Measurements from ENCODE around the gene GARIN5B.

GARIN5B gene

DNA sequence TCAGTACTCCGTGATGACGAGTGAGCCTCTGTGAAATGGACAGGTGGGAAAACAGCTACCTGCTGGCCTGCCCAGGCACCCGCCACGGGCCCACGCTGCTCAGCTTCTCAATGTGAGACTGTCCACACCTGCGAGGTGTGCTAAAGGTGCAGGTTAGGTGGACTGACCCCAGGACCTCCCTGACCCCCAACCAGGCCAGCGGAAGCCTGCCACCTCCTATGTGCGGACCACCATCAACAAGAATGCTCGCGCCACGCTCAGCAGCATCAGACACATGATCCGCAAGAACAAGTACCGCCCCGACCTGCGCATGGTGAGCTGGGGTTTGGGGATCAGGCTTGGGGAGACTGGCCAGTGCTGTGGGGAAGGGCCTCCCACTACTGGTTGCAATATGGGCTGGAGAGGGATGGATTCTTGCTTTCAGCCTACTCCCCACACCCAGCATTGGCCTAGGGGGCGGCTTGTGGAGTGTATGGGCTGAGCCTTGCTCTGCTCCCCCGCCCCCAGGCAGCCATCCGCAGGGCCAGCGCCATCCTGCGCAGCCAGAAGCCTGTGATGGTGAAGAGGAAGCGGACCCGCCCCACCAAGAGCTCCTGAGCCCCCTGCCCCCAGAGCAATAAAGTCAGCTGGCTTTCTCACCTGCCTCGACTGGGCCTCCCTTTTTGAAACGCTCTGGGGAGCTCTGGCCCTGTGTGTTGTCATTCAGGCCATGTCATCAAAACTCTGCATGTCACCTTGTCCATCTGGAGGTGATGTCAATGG, 24.9 kb upstream of the GARIN5B start:
- DNase-seq: no peak

DNA sequence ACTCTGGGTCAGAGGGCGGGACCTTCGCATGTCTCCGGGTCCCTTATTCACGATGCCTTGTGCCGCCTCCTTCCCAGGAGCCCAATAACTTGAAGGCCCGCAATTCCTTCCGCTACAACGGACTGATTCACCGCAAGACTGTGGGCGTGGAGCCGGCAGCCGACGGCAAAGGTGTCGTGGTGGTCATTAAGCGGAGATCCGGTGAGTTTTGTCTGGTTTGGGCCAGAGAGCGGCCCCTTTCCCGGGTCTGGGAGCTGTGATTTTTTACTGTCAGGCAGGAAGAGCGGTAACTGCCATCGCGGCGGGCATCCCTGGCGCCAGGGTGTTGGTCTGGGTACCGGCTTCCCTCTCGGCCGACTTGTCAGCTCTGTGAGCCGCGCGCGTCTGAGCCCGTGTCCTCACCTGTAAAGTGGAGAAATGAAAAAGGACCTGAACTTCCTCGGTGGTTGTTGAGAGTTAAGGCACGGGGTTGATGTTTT, 23.5 kb upstream of the GARIN5B start:
- DNase-seq: no peak

DNA sequence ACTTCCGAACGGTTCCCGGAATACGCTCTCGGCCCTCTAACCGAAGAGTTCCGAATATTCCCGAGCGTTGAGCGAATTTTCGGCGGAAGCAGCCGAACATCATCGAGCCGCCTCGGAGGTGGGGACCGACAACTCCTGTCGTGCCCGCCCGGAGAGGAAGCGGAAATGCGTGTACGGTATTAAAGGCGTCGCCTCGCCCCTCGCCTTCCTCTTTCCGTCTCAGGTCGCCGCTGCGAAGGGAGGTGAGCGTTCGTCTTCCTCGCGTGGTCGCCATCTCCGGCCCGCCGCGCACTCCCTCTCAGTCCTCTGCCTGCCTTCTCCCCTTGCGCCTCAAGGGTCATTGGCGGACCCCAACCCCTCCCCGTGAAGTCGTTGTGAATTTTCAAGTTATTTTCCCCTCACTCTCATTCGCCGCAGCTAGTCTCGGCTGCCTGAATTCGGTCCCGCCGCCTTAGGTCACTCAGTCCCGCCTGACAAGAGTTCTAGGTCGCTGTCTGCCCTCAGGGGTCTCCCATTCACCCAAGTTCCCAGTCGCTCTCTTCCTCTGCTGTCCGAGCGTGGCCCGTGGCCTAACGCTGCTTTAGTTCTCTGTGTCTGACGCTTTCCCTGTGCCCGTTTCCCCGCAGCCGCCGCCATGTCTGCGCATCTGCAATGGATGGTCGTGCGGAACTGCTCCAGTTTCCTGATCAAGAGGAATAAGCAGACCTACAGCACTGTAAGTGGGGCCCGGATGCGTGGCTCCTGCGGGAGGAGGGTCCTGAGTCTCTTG, 22.8 kb upstream of the GARIN5B start, which contains the start of gene RPL28:
TSS of gene RPL28 (plus strand) at position 209 of the 769 bp plus-strand sequence. CDS start at position 635, 426 bp downstream.
- peak; percentile 99 for DNase-seq

DNA sequence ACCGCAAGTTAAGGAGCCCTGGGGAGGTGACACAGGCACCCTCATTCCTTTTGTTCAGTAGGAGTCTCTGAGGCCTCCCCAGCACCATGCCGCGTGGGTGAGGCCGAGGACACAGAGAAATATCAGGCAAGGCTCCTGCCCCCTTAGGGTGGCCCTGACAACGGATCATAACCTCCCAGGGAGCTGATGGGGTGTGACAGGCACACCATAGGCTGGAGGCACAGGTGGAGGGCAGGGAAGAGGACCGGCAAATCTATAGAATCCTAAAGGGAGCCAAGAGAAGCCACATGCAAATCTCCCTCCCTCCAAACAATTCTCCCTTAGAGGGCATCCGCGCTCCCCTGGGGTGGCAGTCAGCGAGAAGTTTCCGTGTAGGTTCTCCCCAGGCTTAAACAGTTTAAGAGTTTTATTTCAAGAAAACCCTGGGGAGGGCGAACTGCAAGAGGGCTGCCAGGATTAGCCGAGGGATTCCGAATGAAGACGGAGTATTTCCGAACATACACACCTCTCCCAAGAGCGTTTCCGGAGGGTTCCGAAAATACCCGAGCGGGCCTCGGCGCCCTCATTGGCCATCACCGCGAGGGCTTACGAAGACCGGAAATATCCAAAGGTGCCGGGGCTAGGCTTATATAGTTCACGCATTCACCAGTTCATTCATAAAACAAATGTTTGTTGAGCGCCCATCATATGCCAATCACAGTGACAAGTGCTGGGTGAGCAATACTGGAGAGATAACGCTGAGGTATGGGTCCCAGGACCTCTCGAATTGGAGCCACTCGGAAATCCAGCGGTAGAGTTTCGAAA, 22.1 kb upstream of the GARIN5B start:
- peak; percentile 99 for DNase-seq

DNA sequence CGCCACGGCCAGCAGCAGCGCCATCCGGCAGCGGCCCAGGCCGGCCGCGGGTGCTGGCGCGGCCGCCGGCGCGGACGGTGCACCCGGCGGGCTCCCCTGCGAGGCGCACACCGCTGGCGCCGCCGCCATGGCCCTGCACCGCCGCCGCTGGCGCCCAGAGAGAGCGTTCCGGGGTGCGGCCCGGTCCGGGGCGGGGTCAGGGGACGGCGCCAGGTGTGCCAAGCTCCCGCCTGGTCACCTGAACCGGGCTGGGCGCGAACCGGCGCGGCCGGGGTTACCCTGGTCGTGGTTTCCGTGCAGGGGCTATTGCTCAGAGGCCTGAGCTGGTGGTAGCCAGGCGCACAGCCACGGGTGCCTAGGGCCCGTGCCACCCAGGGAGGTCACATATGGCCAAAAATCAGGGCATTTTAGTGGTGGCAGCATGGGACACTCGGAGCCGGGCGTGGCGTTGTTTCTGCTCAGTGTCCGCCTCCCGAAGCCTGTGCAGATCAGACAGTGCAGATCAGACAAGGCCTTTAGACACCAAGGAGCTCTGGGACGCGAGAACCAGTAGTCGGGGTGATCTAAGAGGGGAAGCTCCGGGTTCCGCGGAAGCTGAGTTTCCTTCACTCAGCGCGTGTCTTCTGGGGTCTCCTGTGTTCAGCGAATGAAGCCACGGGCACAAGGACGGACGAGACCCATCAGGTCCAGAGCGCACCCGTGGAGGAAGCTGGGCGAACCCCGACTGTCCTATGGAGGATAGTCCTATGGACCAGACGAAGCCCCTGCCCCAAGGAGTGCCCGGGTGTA, 21.3 kb upstream of the GARIN5B start, which contains the start of gene TMEM238:
TSS of gene TMEM238 (minus strand) at position 162 of the 789 bp plus-strand sequence. CDS start at position 129, 33 bp downstream.
- DNase-seq: peak; percentile 42

DNA sequence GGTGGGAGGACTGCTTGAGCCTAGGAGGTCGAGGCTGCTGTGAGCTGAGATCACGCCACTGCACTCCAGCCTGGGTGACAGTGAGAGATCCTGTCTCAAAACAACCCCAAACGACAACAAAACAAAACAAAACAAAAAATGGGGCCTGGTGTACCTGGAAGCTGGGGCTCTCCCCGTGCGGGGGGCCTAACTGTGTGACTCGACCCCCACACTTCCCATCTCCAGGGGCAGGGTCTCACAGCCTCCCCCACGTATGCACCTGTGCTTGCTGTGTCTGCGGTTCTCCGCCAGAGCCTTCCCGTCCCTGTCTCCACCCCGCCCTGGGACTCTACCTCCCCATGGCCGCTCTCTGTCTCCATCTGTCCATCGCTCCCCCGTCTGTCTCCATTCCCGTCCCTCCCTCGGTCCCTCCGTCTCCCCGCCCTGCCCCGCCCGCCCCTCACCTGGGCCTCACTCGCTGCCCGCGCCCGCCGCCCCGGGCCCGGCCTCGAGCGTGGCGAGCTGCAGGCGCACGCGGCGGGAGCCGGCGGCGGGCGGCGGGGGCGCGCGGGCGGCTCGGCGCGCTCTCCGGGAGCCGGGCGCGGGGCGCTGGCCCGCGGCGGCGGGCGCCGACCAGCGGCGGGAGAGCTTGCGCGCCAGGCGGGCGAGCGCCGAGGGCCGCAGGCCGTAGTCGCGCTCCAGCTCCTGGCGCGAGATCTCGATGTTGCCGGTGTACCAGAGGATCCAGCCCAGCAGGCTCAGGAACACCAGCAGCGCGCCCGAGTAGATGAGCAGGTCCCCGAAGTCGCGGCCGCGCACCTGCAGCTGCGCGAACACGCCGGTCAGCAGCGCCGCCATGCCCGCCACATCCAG, 20.4 kb upstream of the GARIN5B start:
- peak; percentile 38 for DNase-seq

DNA sequence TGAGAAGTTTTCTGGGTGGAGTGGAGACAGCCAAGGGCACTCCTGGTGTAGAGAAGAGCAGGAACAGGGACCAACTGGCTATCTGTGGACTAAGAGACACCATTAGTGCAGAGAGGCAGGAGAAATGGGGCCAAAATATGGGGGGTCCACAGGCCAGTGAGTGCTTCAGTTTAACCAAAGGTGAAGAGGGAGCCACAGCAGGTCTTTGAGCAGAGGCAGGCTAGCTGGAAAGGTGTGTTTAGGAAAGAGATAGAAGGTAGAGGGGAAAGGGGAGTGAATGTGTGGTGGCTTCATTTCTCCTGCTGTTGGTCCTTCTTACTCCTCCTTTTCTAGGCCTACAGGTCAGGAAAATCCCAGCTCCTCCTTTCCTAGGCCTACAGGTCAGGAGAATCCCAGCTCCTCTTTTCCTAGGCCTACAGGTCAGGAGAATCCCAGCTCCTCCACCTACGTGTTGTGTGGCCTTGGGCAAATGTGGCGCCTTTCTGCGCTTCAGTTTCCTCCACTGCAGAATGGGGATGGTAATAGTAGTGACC, 19.5 kb upstream of the GARIN5B start:
- DNase-seq: no peak

DNA sequence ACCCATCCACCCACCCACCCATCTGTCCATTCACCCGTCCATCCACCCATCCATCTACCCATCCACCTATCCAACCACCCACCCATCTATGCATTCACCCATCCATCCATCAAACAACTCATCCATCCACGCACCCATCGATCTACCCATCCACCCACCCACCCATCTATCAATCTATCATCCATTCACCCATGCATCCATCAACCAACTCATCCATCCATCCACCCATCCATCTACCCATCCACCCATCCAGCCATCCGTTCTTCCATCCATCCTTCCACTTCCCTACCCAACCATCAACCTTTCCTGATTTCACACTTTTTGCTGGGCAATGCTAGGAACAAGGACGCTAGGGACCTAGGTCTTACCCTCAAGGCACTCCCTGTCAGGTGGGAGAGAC, 19.0 kb upstream of the GARIN5B start:
- DNase-seq: no peak

DNA sequence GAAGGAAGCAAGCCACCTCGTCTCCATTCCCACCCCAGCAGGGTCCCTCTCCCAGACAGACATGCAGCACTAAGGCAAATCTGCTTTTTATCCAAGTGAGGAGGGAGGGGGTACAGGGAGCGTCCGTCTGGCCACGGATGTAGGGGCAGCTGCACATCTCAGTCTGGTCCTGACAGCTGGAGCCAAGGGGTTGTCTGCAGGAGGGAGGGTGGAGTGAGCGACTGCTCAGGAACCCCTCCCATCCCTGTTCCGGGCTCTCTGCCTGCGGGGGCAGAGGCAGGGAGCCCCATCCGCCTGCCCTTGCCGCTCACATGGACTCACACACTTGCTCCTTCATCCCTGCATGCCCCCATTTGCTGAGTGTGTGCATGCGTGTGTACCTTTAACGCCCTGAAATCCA, 16.1 kb upstream of the GARIN5B start:
- no peak for DNase-seq

DNA sequence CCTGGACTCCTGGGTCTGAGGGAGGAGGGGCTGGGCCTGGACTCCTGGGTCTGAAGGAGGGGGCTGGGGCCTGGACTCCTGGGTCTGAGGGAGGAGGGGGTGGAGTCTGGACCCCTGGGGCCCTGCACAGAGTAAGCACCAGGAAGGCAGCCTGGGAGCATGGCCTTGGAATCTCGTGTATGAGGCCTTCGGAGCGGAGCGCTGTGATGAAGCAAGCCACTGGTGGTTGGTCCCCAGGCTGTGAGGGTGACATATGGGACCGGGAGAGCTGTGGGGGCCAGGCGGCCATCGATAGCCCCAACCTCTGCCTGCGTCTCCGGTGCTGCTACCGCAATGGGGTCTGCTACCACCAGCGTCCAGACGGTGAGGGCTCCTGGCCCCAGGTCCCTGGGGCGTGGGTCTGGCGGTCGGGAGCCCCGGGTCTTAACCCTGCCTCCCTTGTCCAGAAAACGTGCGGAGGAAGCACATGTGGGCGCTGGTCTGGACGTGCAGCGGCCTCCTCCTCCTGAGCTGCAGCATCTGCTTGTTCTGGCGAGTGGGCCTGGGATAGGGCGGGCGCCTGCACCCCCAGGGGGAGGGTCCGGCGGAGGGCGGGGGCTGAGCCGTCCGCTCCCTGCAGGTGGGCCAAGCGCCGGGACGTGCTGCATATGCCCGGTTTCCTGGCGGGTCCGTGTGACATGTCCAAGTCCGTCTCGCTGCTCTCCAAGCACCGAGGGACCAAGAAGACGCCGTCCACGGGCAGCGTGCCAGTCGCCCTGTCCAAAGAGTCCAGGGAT, 14.5 kb upstream of the GARIN5B start:
- DNase-seq: no peak

DNA sequence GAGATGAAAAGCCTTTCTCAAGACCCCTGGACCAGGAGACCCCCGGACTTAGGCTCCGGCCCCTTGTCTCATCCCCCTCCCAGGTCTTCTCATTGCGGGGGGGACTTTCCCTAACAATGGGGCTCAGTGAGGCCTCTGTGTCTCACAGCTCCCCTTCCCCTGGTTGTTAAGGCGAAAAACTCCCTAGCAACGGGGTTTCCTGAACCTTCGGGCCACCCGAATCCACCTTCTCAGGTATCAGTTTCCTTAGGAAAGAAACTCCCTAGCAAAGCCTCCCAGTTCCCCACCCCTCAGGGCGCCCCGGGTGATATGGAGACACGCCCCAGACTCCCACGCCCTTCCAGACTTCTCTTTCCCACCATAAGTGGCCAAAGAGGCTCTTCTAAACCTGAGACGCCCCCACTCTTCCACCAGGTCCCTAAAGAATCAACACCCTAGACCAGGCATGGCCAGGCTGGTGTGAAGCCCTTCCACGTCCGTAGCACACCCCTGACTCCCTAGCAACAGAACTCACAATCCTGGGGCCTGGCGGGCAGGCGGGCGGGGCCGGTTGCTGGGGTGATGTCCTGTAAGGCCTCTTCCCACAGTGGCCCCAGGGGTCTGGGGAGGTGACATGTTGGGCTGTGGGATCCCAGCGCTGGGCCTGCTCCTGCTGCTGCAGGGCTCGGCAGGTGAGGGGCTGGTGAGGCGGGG, 13.3 kb upstream of the GARIN5B start, which contains the start of gene TMEM190:
TSS of gene TMEM190 (plus strand) at position 586 of the 693 bp plus-strand sequence. CDS start at position 614, 28 bp downstream.
- no peak for DNase-seq

DNA sequence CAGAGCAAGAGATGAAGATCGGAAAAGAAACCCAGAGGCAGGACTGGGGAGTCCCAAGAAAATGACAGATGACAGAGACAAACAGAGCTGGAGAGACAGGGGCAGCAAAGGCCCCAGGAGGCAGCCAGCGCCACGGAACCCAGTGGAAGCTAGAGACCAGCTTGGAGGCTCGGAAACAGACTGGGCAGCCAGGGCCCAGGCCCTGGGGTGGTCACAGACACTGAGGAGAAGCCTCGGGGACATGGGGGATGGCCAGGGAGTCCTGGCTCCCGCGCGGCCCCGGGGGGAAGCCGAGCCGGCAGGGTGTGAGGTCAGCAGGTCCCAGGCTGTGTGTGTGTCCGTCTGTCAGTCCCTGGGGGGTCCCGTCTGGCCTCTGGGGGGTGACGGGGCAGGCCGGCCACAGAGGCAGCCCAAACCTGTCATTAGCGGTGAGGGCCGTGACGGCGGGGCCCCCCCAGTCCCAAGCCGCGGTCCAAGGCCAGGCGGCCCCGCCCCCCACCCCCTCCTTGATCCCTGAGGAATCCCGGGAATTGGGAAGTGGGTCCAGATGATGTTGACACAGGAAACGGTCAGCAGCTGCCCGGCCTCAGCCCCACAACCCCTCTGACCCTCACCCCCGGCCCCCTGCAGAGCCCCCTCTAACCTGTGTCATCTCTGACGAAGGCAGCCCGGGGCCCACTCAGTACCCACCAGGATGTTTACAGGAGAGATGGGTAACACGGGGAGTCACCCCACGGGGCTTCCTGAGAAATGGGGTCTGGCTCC, 11.1 kb upstream of the GARIN5B start:
- no peak for DNase-seq

DNA sequence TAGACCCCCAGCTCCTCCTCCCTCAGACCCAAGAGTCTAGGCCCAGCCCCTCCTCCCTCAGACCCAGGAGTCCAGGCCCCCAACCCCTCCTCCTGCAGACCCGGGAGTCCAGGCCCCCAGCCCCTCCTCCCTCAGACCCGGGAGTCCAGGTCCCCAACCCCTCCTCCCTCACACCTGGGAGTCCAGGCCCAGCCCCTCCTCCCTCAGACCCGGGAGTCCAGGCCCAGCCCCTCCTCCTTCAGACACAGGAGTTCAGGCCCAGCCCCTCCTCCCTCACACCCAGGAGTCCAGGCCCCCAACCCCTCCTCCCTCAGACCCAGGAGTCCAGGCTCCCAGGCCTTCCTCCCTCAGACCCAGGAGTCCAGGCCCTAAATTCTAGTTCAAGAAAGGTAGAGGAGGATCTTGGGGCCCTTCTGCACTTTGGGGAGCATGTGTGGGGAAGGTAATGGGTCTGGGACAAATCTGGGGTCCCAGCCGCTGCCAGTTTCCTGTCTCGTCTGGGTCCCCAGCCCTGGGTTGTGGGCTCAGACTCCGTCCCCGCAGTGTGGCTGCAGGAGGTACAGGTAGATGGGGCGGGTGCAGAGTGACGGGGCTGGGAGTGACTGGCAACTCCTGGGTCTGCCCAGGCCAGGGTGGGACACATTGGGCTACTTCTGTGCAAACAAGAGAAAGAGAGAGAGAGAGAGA, 10.4 kb upstream of the GARIN5B start:
- no peak for DNase-seq

DNA sequence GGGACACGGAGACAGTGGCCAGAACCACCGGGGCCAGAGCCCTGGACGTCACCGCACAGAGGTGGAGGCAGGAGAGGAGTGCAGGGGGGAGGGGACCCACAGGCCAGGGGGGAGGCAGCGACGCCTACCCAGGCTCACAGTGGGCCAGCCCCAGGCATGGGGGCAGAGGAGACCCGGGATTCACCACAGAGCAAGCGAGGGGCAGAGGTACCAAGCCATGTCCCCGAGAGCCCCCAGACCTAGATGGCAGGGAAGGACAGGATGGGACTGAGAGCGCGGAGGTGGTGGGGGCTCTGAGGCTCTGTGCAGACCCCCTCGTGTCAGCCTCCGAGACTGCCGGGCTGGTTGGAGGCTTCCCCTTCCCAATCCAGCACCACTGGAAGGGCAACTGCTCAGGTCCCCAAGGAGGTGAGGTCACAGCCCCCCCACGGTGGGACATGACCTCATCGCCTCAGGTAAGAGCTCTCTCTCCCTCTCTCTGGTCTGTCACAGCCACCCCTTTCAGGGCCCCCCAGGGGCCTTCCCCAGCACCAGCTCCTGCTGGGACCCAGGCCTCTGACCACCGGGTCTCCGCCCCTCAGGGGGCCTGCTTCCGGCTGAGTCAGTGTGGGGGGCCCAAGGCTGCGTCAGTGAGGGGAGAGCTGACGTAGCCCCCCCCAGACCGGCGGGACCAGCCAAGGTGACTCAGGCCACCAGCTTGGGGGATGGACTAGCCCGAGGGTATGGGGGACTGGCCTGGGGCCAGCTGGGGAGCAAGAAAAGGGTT, 9.4 kb upstream of the GARIN5B start:
- DNase-seq: no peak

DNA sequence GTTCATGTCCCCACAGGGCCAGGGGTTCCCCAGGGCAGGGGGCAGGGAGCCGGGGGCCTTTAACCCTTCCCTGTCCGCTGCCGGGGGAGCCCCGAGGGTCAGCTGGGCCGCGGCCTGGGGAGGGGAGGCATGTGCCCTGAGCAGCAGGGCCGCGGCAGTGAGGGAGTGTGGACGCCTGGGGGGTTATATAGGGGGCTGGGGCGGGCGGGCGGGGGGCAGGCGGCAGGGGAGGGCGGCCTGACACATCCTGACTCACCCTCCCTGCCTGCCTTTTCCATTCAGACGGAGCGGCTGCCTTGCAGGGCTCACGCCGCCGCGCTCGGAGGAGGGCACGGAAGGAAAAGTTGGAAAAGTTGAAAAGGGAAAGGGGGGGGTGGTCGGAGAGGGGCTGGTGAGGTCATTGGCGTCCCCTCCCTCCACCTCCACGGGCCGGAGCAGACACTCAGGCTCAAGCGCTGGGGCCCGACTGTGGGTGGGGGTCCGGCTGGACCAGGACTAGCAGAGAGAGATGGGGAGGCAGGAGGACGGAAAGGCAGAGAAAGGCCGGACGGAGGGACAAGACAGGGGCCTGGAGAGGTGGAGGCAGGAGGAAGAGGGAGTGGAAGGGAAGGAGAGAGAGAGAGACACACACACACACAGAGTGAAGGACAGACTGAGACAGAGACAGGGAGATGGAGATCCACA, 7.4 kb upstream of the GARIN5B start, which contains the start of gene IL11:
TSS of gene IL11 (minus strand) at position 159 of the 684 bp plus-strand sequence. CDS start at position 6, 153 bp downstream.
- DNase-seq: no peak

DNA sequence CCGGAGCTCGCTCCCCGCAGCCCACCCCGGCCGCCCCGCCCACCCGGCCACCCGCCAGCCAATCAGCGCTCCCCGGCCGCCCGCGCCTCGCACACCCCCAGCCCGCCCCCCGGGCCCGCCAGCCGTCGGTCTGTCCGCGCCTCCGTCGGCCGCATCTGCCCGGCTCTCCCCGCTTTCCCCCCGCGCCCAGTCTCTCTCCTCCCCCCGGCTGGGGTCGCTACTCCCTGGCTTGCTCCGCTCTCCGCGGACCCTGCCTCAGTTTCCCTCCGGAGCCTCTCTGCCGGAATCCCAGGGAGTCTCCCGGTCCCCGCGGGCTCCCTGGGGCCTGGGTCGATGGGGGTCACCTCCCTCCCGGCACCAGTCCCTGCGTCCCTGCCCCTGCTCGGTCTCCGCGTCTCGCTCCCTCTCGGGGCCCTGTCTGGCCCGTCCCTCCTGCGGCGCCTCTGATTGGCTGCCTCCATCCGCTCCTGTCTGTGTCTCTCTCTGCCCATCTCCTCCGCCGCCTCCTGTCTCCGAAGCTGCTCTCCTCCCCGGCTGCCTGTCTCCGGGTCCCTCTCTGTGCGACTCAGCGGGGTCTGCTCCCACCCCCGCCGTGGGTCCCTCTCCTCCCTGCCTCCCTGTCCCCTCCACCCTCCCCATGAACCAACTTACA, 6.7 kb upstream of the GARIN5B start:
- peak; percentile 78 for DNase-seq
